ENCODE measurements around the gene ROR2.

The ROR2 gene

DNA sequence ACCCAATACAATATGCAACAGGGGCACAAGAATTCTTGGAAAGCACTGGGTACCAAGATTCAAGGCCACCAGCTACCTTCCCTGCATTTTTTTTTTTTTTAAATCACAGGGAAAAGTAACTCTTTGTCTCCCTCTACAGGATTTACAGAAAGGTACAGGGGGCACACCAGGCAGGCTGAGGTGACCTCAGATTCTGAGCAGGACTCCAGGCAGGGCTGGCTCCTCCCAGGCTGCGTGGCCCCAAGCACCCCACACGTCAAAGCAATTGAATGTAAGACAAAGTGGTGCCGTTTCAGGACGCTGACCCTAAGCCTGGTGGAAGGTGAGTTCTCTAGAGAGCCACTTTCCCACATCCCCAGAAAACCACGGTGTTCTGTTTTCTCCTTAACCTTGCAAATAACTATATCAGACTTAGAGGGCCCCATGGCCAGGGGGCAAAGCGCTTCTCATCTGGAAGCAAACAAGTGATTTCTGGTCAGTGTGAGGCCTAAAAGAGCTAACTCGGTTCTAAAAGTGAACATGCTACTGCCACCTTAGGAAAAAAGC lies 222.6 kb downstream of the ROR2 start:
- no peak for TF ChIP-seq ZFX (IDR thresholded peaks at IDR 0.05; ENCODE audit: borderline replicate concordance)
- TF ChIP-seq, protein P1, sequence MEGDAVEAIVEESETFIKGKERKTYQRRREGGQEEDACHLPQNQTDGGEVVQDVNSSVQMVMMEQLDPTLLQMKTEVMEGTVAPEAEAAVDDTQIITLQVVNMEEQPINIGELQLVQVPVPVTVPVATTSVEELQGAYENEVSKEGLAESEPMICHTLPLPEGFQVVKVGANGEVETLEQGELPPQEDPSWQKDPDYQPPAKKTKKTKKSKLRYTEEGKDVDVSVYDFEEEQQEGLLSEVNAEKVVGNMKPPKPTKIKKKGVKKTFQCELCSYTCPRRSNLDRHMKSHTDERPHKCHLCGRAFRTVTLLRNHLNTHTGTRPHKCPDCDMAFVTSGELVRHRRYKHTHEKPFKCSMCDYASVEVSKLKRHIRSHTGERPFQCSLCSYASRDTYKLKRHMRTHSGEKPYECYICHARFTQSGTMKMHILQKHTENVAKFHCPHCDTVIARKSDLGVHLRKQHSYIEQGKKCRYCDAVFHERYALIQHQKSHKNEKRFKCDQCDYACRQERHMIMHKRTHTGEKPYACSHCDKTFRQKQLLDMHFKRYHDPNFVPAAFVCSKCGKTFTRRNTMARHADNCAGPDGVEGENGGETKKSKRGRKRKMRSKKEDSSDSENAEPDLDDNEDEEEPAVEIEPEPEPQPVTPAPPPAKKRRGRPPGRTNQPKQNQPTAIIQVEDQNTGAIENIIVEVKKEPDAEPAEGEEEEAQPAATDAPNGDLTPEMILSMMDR (IDR thresholded peaks at IDR 0.05) = peak; percentile 79
- no peak overlapping the region for H3K27ac ChIP-seq

DNA sequence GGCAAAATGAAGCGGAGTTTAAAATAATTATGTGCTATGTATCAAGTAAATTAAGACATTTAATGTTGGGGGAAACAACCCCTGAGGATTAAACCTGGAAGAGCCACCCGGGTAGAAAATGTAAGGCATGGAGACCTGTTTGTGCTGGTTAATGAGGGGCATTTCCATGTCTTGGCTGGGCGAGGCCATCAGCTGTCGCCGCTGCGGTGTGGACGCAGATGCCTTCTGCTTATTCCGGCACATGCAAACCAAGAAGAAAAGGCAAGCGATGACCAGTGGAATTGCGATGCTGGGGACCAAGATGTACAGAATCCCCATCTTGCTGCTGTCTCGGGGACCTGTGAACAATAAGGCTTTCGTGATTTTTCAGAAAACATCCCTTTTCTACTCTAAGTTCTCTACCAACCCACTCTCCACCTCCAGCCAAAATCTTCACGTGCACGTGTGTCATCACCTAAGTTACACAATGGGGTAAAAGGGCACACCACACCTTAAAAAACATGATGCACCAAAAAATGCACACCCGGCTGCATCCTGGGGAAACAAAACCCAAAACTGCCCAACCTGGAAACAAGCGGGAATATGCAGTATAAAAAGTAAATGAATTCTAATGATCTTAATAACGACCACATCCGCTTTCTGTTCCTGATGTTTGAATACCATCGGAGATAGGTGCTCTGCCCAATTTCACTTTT lies 223.5 kb downstream of the ROR2 start:
- TF ChIP-seq, protein P1 (IDR thresholded peaks at IDR 0.05) = no peak
- no peak for TF ChIP-seq ZFX (IDR thresholded peaks at IDR 0.05; ENCODE audit: borderline replicate concordance)
- H3K27ac ChIP-seq = no peak overlapping the region

DNA sequence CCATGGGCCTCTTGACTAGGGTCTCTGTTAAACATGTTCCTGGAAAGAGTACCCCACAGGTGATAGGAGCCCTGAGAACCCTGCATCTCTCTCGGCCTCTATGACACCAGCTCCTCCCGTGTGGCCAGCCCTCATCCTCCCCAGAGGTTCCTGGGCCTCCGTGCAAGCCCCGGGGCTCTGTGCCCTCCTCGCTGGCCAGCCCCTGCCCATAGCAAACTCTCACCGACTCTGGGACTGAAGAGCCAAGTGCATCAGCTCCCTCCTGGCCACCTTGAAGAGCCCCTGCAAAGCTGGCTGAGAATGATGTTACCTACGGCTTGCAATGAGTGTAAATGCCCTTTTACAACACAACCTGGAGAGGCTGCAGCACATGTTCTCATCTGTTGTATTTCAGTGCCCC lies 224.4 kb downstream of the ROR2 start:
- H3K27ac ChIP-seq = no peak overlapping the region
- TF ChIP-seq, protein P1 (IDR thresholded peaks at IDR 0.05) = no peak
- no peak for TF ChIP-seq ZFX (IDR thresholded peaks at IDR 0.05; ENCODE audit: borderline replicate concordance)

DNA sequence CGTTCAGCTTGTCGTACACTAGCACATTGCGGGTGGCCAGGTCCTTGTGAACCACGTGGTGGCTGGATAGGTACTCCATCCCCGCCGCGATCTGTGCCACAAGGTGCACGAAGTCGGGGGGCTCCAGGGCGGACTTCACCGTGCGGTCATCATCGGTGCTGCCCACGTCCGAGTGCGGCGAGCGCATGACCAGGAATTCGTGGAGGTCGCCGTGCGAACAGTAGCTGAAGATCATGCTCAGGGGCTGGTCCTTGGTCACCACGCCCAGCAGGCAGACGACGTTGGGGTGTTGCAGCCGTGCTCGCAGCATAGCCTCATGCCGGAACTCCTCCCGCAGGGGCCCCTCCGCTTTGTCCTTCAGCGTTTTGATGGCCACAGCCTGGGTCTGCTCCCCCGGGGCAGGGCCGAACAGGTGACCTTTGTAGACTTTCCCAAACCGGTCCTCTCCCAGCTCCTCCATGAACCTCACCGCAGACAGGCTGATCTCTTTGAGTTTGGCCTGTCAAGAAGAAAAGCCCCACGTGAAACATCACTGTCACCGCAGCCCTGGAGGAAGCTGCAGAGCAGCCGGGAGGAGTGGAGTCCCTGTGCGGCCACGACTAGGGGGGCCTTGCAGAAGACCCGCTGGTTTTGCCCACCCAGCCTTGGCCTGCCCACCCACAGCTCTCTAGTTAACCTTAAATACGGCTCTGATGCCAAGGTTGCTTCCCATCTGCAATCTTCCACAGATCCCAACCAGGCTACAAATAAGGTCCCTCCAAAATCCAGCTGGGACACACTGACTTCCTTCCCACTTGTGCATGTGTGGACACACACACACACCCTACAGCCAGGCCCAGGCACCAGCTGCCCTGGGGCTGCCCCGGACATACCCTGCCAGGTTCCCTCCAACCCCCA lies 225.2 kb downstream of the ROR2 start:
- TF ChIP-seq, protein P1 (IDR thresholded peaks at IDR 0.05) = no peak
- no peak for TF ChIP-seq ZFX (IDR thresholded peaks at IDR 0.05; ENCODE audit: borderline replicate concordance)
- no peak overlapping the region for H3K27ac ChIP-seq

DNA sequence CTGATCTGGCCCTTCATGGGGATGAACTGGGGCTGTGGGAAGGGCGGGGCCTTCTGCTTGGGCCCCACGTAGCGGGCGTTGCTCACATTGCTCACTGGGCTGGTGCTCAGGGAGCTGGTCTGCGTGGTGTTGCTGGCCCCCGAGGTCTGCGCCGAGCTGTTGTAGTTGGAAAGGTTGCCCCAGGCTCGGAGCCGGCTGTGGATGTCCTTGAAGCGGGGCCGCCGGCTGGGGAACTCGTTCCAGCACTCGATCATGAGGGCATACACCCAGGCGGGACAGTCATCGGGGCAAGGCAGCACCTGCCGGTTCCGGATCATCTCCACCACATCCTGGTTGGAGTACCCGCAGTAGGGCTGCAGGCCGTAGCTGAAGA lies 226.0 kb downstream of the ROR2 start:
- no peak overlapping the region for H3K27ac ChIP-seq
- TF ChIP-seq, protein P1 (IDR thresholded peaks at IDR 0.05) = no peak

DNA sequence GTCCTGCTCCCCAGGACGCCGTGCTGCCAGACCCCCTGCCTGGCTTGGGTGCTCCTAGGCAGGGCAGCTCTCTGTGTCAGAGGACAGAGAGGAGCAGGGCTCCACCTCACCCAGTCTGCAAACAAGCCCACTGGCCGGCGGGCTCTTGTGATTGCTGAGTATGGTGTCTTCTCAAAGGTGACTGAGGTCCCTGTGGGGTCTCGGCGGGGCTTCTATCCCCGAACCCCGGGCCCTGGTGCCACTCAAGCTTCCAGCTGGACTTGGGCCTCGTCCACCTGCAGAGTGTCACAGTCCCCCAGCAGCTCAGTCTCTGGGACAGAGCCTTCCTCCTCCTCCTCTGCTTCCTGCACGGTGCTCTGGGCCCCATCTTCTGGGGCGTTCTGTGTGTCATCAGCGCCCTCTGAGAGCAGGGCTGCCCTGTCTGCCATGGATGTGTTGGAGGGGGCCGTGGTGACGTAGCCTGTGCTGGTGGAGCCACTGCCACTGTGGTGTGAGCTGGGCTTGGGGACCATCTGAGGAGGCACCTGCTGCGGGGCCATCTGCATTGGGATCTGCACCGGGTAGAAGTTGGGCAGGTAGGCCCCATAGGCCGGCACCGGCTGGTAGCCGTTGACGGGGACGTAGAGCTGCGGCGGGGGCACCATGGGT lies 226.5 kb downstream of the ROR2 start:
- no peak overlapping the region for H3K27ac ChIP-seq
- TF ChIP-seq ZFX (IDR thresholded peaks at IDR 0.05; ENCODE audit: borderline replicate concordance) = no peak
- TF ChIP-seq, protein P1 (IDR thresholded peaks at IDR 0.05) = no peak

All from 22Rv1 (cell line).